ENCODE data around the gene ZNF354B. TPM values are rescaled to one million over a fixed set of nuclear protein-coding genes. Genes with fewer than 3 reads are reported as not detected.
A peak's percentile ranks its signal among the peaks of the same experiment; 100 is the strongest.
"Not testable (repeated sequence)": the region's sequence is repeated elsewhere in the genome, so short reads cannot be mapped to it uniquely, and the experiment has no call there.

The ZNF354B gene
- total RNA-seq, 4 donors from 2014 or later, result 24.1 to 49.7 (median 28.3) TPM

- Histone ChIP-seq H3K9me3 (no peaks in the 10 kb centered on the region), H3K27ac (no peak overlapping the region), H3K27me3 (no peaks in the 10 kb centered on the region), H3K36me3 (no peaks in the 10 kb centered on the region), H3K4me1 (no peaks in the 10 kb centered on the region), H3K4me3 (no peak overlapping the region)
- no peak for TF ChIP-seq POLR2A (IDR thresholded peaks at IDR 0.05)
- TF ChIP-seq CTCF (IDR thresholded peaks at IDR 0.05), result peak in 3 of 4 experiments; percentile 13 to 53 (median 35)
- peak in 1 of 2 donors; percentile 23 for DNase-seq
- intact Hi-C loops (cut with DNase I; ENCODE audit: low total_unique reads), result no loop called here
Measured at GRCh38 chr5:178839319-178839704, 20.4 kb upstream of the ZNF354B start.

GRCh38 chr5:178840399-178840798 lies 19.4 kb upstream of the ZNF354B start:
- not testable (repeated sequence) for H3K9me3 ChIP-seq, H3K4me3 ChIP-seq

GRCh38 chr5:178849316-178849715 lies 10.4 kb upstream of the ZNF354B start:
- Histone ChIP-seq H3K9me3 (no peaks in the 10 kb centered on the region), H3K27me3 (no peaks in the 10 kb centered on the region), H3K36me3 (no peaks in the 10 kb centered on the region), H3K4me3 (no peak overlapping the region), H3K27ac (no peak overlapping the region), H3K4me1 (no peaks in the 10 kb centered on the region)
- no peak for DNase-seq
- intact Hi-C loops (cut with DNase I; ENCODE audit: low total_unique reads), result no loop called here
- TF ChIP-seq POLR2A (IDR thresholded peaks at IDR 0.05) (no peak), CTCF (IDR thresholded peaks at IDR 0.05) (no peak)

More at GRCh38 chr5:178840399-178840798, 19.4 kb upstream of the ZNF354B start:
- H3K27me3 ChIP-seq; H3K36me3 ChIP-seq; DNase-seq; H3K27ac ChIP-seq; intact Hi-C loops (cut with DNase I; ENCODE audit: low total_unique reads); H3K4me1 ChIP-seq: not testable (repeated sequence)

GRCh38 chr5:178851951-178852350 lies 7.8 kb upstream of the ZNF354B start:
- no peaks in the 10 kb centered on the region for H3K27me3 ChIP-seq
- H3K4me3 ChIP-seq, result no peak overlapping the region
- intact Hi-C loops (cut with DNase I; ENCODE audit: low total_unique reads), result loop anchor here (10.0 kb wide), 1 partner anchor 117 kb away; the partner anchor contains the start of gene ZNF354A
- TF ChIP-seq CTCF (IDR thresholded peaks at IDR 0.05), result no peak
- no peak for TF ChIP-seq POLR2A (IDR thresholded peaks at IDR 0.05)
- DNase-seq, result no peak
- H3K4me1 ChIP-seq, result no peaks in the 10 kb centered on the region
- no peaks in the 10 kb centered on the region for H3K36me3 ChIP-seq
- H3K27ac ChIP-seq, result no peak overlapping the region
- no peaks in the 10 kb centered on the region for H3K9me3 ChIP-seq

- no peaks in the 10 kb centered on the region for H3K4me1 ChIP-seq
- H3K4me3 ChIP-seq, result no peak overlapping the region
- no peak overlapping the region for H3K27ac ChIP-seq
- no peaks in the 10 kb centered on the region for H3K27me3 ChIP-seq
- H3K36me3 ChIP-seq, result no peaks in the 10 kb centered on the region
- TF ChIP-seq CTCF (IDR thresholded peaks at IDR 0.05) (no peak), POLR2A (IDR thresholded peaks at IDR 0.05) (no peak)
- DNase-seq, result no peak
- H3K9me3 ChIP-seq, result no peaks in the 10 kb centered on the region
- intact Hi-C loops (cut with DNase I; ENCODE audit: low total_unique reads), result loop anchor here (10.0 kb wide), 1 partner anchor 119 kb away; the partner anchor contains the start of gene ZNF354A
Measured at GRCh38 chr5:178854284-178854683, 5.5 kb upstream of the ZNF354B start.

- H3K27me3 ChIP-seq; H3K9me3 ChIP-seq; DNase-seq; H3K36me3 ChIP-seq; H3K4me1 ChIP-seq; intact Hi-C loops (cut with DNase I; ENCODE audit: low total_unique reads): not testable (repeated sequence)
- Histone ChIP-seq H3K27ac (peak overlapping the region; percentile 69 to 84), H3K4me3 (peak overlapping the region; percentile 43 to 95)
Measured at GRCh38 chr5:178860615-178861014, 862 bp downstream of the ZNF354B start.

Data from uterus (tissue), 4 donors.